Stimulated activated CD4-positive, alpha-beta T cell treated with anti-CD3 and anti-CD28 coated beads, Interleukin-4, amount 100 ng/mL, for 48 hours (primary cell): ENCODE data around the gene TP53I11.

ENCODE experiments used
- DNase-seq, 2 donors: peaks; one replicate each; pipeline ENCODE4 v3.0.0-alpha.2; 2020; ENCODE audit warnings: low read depth in 2 of 2

The TP53I11 gene

GRCh38 chr11:44978961-44979331 lies 28.3 kb upstream of the TP53I11 start:
- DNase-seq: no peak

- DNase-seq: no peak
Observed at GRCh38 chr11:44978274-44978960, 27.7 kb upstream of the TP53I11 start.

- DNase-seq: no peak
Observed at GRCh38 chr11:44977493-44977984, 26.9 kb upstream of the TP53I11 start.

GRCh38 chr11:44976576-44976975 lies 25.9 kb upstream of the TP53I11 start:
- no peak for DNase-seq

GRCh38 chr11:44974402-44975000 lies 23.8 kb upstream of the TP53I11 start:
- no peak for DNase-seq

GRCh38 chr11:44973632-44974401 lies 23.1 kb upstream of the TP53I11 start:
- DNase-seq: no peak

GRCh38 chr11:44972746-44973435 lies 22.2 kb upstream of the TP53I11 start:
- DNase-seq: no peak

- DNase-seq: no peak
Observed at GRCh38 chr11:44971185-44971584, 20.5 kb upstream of the TP53I11 start.

- DNase-seq: no peak
Observed at GRCh38 chr11:44970293-44970692, 19.6 kb upstream of the TP53I11 start.

GRCh38 chr11:44969651-44970252 lies 19.1 kb upstream of the TP53I11 start:
- DNase-seq: no peak

- no peak for DNase-seq
Observed at GRCh38 chr11:44968510-44968909, 17.8 kb upstream of the TP53I11 start.

GRCh38 chr11:44967930-44968496 lies 17.3 kb upstream of the TP53I11 start:
- DNase-seq: no peak

- no peak for DNase-seq
Observed at GRCh38 chr11:44966694-44967093, 16.0 kb upstream of the TP53I11 start.

GRCh38 chr11:44964526-44965209 lies 14.0 kb upstream of the TP53I11 start:
- no peak for DNase-seq

- DNase-seq: no peak
Observed at GRCh38 chr11:44963948-44964347, 13.3 kb upstream of the TP53I11 start.

GRCh38 chr11:44963136-44963535 lies 12.5 kb upstream of the TP53I11 start:
- DNase-seq: no peak

GRCh38 chr11:44962464-44962863 lies 11.8 kb upstream of the TP53I11 start:
- no peak for DNase-seq

- DNase-seq: no peak
Observed at GRCh38 chr11:44960200-44960845, 9.6 kb upstream of the TP53I11 start.

- DNase-seq: no peak
Observed at GRCh38 chr11:44959064-44959463, 8.4 kb upstream of the TP53I11 start.
